ENCODE data around the gene DTWD1. TPM values are rescaled to one million over a fixed set of nuclear protein-coding genes. Genes with fewer than 3 reads are reported as not detected.
A peak's percentile ranks its signal among the peaks of the same experiment; 100 is the strongest.

The DTWD1 gene
- total and polyA plus RNA-seq, 10 of the 15 experiments (the other 5 are each of a cell fraction or from before 2014, with no cell fraction given): 13.9 to 32.0 (median 19.3) TPM

GRCh38 chr15:49620658-49621368 is at the start of gene DTWD1, which contains the start of gene FAM227B (continued):
- TF ChIP-seq HSF1 (IDR thresholded peaks at IDR 0.05; ENCODE audit: low read depth, low read length): no peak
- 0 out of 2 replicates have a peak, but pooled peaks have one; percentile 70 for TF ChIP-seq WRNIP1 (IDR thresholded peaks at IDR 0.05; ENCODE audit: borderline replicate concordance, low read depth, low read length)
- TF ChIP-seq SUZ12 (IDR thresholded peaks at IDR 0.05; ENCODE audit: unreplicated experiment): no peak
- TF ChIP-seq PAX5 (IDR thresholded peaks at IDR 0.05; ENCODE audit: borderline replicate concordance, low read depth, low read length): peak; percentile 65
- peak; percentile 74 for TF ChIP-seq TBL1XR1 (IDR thresholded peaks at IDR 0.05; ENCODE audit: low read depth, low read length)
- TF ChIP-seq ASH2L (IDR thresholded peaks at IDR 0.05; ENCODE audit: borderline replicate concordance, low read depth): peak; percentile 95
- TF ChIP-seq NFIC (IDR thresholded peaks at IDR 0.05; ENCODE audit: low read depth, low read length): no peak
- TF ChIP-seq HCFC1 (IDR thresholded peaks at IDR 0.05; ENCODE audit: low read length): peak; percentile 80
- TF ChIP-seq BACH1 (IDR thresholded peaks at IDR 0.05; ENCODE audit: borderline replicate concordance): peak; percentile 92
- TF ChIP-seq, protein P1, sequence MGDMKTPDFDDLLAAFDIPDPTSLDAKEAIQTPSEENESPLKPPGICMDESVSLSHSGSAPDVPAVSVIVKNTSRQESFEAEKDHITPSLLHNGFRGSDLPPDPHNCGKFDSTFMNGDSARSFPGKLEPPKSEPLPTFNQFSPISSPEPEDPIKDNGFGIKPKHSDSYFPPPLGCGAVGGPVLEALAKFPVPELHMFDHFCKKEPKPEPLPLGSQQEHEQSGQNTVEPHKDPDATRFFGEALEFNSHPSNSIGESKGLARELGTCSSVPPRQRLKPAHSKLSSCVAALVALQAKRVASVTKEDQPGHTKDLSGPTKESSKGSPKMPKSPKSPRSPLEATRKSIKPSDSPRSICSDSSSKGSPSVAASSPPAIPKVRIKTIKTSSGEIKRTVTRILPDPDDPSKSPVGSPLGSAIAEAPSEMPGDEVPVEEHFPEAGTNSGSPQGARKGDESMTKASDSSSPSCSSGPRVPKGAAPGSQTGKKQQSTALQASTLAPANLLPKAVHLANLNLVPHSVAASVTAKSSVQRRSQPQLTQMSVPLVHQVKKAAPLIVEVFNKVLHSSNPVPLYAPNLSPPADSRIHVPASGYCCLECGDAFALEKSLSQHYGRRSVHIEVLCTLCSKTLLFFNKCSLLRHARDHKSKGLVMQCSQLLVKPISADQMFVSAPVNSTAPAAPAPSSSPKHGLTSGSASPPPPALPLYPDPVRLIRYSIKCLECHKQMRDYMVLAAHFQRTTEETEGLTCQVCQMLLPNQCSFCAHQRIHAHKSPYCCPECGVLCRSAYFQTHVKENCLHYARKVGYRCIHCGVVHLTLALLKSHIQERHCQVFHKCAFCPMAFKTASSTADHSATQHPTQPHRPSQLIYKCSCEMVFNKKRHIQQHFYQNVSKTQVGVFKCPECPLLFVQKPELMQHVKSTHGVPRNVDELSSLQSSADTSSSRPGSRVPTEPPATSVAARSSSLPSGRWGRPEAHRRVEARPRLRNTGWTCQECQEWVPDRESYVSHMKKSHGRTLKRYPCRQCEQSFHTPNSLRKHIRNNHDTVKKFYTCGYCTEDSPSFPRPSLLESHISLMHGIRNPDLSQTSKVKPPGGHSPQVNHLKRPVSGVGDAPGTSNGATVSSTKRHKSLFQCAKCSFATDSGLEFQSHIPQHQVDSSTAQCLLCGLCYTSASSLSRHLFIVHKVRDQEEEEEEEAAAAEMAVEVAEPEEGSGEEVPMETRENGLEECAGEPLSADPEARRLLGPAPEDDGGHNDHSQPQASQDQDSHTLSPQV (IDR thresholded peaks at IDR 0.05): peak; percentile 51; the same call in 1 of the 2 replicates
- TF ChIP-seq, protein P2, sequence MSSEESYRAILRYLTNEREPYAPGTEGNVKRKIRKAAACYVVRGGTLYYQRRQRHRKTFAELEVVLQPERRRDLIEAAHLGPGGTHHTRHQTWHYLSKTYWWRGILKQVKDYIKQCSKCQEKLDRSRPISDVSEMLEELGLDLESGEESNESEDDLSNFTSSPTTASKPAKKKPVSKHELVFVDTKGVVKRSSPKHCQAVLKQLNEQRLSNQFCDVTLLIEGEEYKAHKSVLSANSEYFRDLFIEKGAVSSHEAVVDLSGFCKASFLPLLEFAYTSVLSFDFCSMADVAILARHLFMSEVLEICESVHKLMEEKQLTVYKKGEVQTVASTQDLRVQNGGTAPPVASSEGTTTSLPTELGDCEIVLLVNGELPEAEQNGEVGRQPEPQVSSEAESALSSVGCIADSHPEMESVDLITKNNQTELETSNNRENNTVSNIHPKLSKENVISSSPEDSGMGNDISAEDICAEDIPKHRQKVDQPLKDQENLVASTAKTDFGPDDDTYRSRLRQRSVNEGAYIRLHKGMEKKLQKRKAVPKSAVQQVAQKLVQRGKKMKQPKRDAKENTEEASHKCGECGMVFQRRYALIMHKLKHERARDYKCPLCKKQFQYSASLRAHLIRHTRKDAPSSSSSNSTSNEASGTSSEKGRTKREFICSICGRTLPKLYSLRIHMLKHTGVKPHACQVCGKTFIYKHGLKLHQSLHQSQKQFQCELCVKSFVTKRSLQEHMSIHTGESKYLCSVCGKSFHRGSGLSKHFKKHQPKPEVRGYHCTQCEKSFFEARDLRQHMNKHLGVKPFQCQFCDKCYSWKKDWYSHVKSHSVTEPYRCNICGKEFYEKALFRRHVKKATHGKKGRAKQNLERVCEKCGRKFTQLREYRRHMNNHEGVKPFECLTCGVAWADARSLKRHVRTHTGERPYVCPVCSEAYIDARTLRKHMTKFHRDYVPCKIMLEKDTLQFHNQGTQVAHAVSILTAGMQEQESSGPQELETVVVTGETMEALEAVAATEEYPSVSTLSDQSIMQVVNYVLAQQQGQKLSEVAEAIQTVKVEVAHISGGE (CRISPR knock-in tag; IDR thresholded peaks at IDR 0.05): peak; percentile 94
- TF ChIP-seq JUNB (IDR thresholded peaks at IDR 0.05): no peak
- TF ChIP-seq, protein P3, sequence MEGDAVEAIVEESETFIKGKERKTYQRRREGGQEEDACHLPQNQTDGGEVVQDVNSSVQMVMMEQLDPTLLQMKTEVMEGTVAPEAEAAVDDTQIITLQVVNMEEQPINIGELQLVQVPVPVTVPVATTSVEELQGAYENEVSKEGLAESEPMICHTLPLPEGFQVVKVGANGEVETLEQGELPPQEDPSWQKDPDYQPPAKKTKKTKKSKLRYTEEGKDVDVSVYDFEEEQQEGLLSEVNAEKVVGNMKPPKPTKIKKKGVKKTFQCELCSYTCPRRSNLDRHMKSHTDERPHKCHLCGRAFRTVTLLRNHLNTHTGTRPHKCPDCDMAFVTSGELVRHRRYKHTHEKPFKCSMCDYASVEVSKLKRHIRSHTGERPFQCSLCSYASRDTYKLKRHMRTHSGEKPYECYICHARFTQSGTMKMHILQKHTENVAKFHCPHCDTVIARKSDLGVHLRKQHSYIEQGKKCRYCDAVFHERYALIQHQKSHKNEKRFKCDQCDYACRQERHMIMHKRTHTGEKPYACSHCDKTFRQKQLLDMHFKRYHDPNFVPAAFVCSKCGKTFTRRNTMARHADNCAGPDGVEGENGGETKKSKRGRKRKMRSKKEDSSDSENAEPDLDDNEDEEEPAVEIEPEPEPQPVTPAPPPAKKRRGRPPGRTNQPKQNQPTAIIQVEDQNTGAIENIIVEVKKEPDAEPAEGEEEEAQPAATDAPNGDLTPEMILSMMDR (IDR thresholded peaks at IDR 0.05 in 2 of 3, conservative IDR thresholded peaks at IDR 0.05 in 1 of 3; ENCODE audit: control insufficient read depth in 2 of 3, extremely low read depth in 1 of 3, insufficient read depth in 1 of 3, low read depth in 3 of 3, low read length in 3 of 3): 0 out of 6 replicates have a peak, but pooled peaks of 1 of the 3 experiments have one; percentile 1
- TF ChIP-seq MYC (IDR thresholded peaks at IDR 0.05; ENCODE audit: insufficient read depth, insufficient read length, insufficient replicate concordance, low read length, severe bottlenecking): peak; percentile 90
- 0 out of 2 replicates have a peak, but pooled peaks have one; percentile 19 for TF ChIP-seq NRF1 (conservative IDR thresholded peaks at IDR 0.05; ENCODE audit: low read depth, low read length)
- no peak for TF ChIP-seq RAD21 (IDR thresholded peaks at IDR 0.05; ENCODE audit: insufficient read depth, low read depth, low read length)
- no peak for TF ChIP-seq NFXL1 (IDR thresholded peaks at IDR 0.05; ENCODE audit: borderline replicate concordance)
- no peak for TF ChIP-seq ZNF384 (IDR thresholded peaks at IDR 0.05; ENCODE audit: borderline replicate concordance, low read depth, low read length)

Measured in GM12878 (cell line).